Testis (tissue), 5 donors: Measurements from ENCODE around the gene TRIM49B. TPM values are rescaled to one million over a fixed set of nuclear protein-coding genes. Genes with fewer than 3 reads are reported as not detected.
"Not testable (repeated sequence)": the region's sequence is repeated elsewhere in the genome, so short reads cannot be mapped to it uniquely, and the experiment has no call there.

Experiments
- DNase-seq: peaks from one replicate; pipeline ENCODE4 v3.0.0-alpha.2; 2019
- H3K27ac ChIP-seq, 2 donors: fragments of 200-600 bp; sonication (generic); one replicate each; pipeline ENCODE4 v1.5.1; 2019
- H3K27me3 ChIP-seq: fragments of 200-600 bp; sonication (generic); one replicate; pipeline ENCODE4 v1.5.1; 2019
- H3K36me3 ChIP-seq: fragments of 200-600 bp; sonication (generic); one replicate; pipeline ENCODE4 v1.5.1; 2017; ENCODE audit warnings: low read depth; ENCODE audit errors: missing control alignments
- H3K4me1 ChIP-seq: fragments of 200-600 bp; sonication (generic); one replicate; pipeline ENCODE4 v1.5.1; 2019
- H3K4me3 ChIP-seq, 2 donors: fragments of 200-600 bp; sonication (generic); one replicate each; pipeline ENCODE4 v1.5.1; 2017 to 2019
- H3K9me3 ChIP-seq: fragments of 200-600 bp; sonication (generic); one replicate; pipeline ENCODE4 v1.5.1; 2017
- WGBS, 2 donors: methylation state at CpG; one replicate each; pipeline ENCODE4 v1.1.5; 2018; 5-methylcytosine and 5-hydroxymethylcytosine counted together
- intact Hi-C: fragments of 100-400 bp; cut with DNase I; formaldehyde crosslinking; loops from one replicate; pipeline ENCODE4 v1.15.1; 2023; ENCODE audit warnings: low total_unique reads
- long read RNA-seq, 2 donors: transcript quantifications; one replicate each; lab custom pipeline, GENCODE V29; 2026
- polyA plus RNA-seq: library from polyadenylated mRNA; stranded (reverse); fragments of 350-450 nt; fragmentation: Illumina TruSeq; extraction: RNeasy Lipid Tissue Mini Kit (QIAGEN cat#74804); gene quantifications from one replicate; pipeline ENCODE4 v1.2.3, GENCODE V29; 2014; ENCODE audit warnings: low read depth, low replicate concordance; ENCODE audit not compliant: insufficient read depth
- small RNA-seq, 2 donors: library from RNA; depleted of rRNA; stranded (forward); fragments of <200 nt; gene quantifications; one replicate each; pipeline ENCODE3, GENCODE V24; 2016
- total RNA-seq, 2 donors: library from RNA; depleted of rRNA; stranded (reverse); fragments of >200 nt; gene quantifications; one replicate each; pipeline ENCODE4 v1.2.3, GENCODE V29; 2016

The TRIM49B gene
- total RNA-seq (under 1 TPM in 1 of 2 donors, not detected in 1; 0.12 TPM), polyA plus RNA-seq (not detected)
- long read RNA-seq, donor 1, result 0 reads
- long read RNA-seq, donor 2, result 0 reads

DNA sequence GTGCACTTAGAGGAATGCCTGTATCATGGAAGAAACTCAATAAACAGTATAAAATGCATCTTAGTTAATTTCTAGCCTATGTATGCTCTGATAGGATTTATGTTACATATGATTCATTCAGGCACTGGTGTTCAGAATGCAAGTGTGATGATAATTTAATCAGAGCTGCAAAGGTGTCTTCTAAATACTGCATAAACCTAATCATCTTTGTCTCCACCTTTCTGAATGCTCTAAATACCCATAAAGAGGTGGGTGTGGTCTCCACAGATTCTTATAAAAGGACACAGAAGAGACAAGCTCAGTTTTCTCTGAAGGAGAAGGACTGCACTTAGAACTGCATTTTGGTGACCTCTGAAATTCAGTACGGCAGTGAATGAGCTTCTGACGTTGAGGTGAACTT lies at the start of gene TRIM49B:
TRIM49B (plus strand) TSS at position 301 of the 400 bp plus-strand sequence. CDS start 2,777 bp downstream, outside the sequence.
- 29 to 31% methylated on average over 2 of the region's 2 CpGs for WGBS, 2 donors
- H3K9me3 ChIP-seq, H3K4me1 ChIP-seq, DNase-seq, H3K27me3 ChIP-seq, H3K4me3 ChIP-seq, H3K27ac ChIP-seq, H3K36me3 ChIP-seq, intact Hi-C loops: not testable (repeated sequence)

- H3K4me3 ChIP-seq, H3K9me3 ChIP-seq, H3K36me3 ChIP-seq, DNase-seq, H3K4me1 ChIP-seq, intact Hi-C loops, H3K27me3 ChIP-seq, H3K27ac ChIP-seq: not testable (repeated sequence)
Observed at GRCh38 chr11:48983785-48984184, 44.8 kb upstream of the TRIM49B start, which contains the start of gene TRIM51G. Gene TRIM51G, minus strand, starts transcription at chr11:48983885. Its CDS starts 2,190 bp downstream, at chr11:48981695.

GRCh38 chr11:49048229-49048628 lies 19.6 kb downstream of the TRIM49B start:
- intact Hi-C loops, result not testable (repeated sequence)
- DNase-seq, result peak; percentile 22
- 48 to 74% methylated on average over 12 to 16 of the region's 28 CpGs for WGBS, 2 donors

DNA sequence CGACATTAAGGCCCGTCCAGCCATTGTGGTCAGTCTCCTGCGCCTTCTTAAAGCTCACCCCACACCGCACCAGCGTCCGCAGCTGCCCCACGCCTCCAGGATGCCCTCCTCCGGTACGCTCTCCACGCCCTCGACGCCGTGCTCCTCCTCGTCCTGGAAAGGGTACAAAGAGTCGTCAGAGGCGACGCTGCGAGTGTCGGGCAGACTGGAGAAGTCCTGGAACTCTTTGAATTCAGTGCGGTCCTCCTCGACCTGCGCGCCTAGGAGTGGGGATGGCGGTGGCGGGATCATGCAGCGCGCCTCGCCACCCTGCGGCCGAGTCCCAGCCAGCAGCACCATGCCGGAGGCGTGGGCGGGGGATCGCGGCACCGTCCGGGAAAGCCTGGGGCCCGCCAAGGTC lies 21.2 kb downstream of the TRIM49B start:
- H3K4me3 ChIP-seq, H3K4me1 ChIP-seq, H3K27ac ChIP-seq, H3K27me3 ChIP-seq, H3K36me3 ChIP-seq, intact Hi-C loops, DNase-seq, H3K9me3 ChIP-seq: not testable (repeated sequence)
- 46 to 50% methylated on average over 2 to 33 of the region's 38 CpGs for WGBS, 2 donors

More at GRCh38 chr11:49048229-49048628, 19.6 kb downstream of the TRIM49B start:
- H3K4me3 ChIP-seq, result peak overlapping the region in 1 of 2 donors; percentile 23
- H3K9me3 ChIP-seq, H3K4me1 ChIP-seq, H3K27me3 ChIP-seq, H3K36me3 ChIP-seq, H3K27ac ChIP-seq: not testable (repeated sequence)

- H3K36me3 ChIP-seq, intact Hi-C loops, H3K27ac ChIP-seq, H3K4me1 ChIP-seq, H3K9me3 ChIP-seq, H3K27me3 ChIP-seq, H3K4me3 ChIP-seq, DNase-seq: not testable (repeated sequence)
- WGBS, 2 donors, result 75 to 91% methylated on average over 5 of the region's 5 CpGs
Observed at GRCh38 chr11:49059012-49059411, 30.4 kb downstream of the TRIM49B start, which contains the start of gene TRIM64C. Gene TRIM64C, minus strand, starts transcription at chr11:49059112. Its CDS starts 0 bp downstream, at chr11:49059112.

DNA sequence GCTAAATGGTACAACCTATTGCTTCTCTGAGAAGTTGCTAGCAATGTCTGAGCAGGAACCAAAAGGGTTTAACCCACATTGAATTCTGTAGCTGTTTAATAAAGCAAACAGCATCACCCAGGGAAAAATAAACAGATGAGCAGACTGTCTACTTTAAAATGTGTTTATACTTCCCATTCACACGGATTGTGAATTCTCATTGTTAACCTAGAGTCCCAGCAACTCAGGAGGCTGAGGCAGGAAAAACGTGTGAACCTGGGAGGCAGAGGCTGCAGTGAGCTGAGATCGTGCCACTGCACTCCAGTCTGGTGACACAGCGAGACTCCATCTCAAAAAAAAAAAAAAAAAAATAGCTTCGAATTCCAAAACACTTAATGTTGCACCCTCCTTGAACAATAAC lies 41.3 kb downstream of the TRIM49B start:
- WGBS, 2 donors, result 76 to 82% methylated on average over 5 of the region's 5 CpGs
- DNase-seq, H3K9me3 ChIP-seq, H3K27ac ChIP-seq, H3K36me3 ChIP-seq, H3K4me3 ChIP-seq, H3K27me3 ChIP-seq, intact Hi-C loops, H3K4me1 ChIP-seq: not testable (repeated sequence)

Small RNA genes lying within 50 kb of the gene (small RNA-seq; reads per million reads assigned to genes)
- 0 reads per million in 2 donors for gene AC084851.1

Other genes starting within 250 kb of the TRIM49B start
- not detected for gene TRIM51G, start 44.9 kb upstream of the TRIM49B start, total RNA-seq
- not detected for gene TRIM51G, start 44.9 kb upstream of the TRIM49B start, polyA plus RNA-seq
- not detected for gene TRIM64C, start 30.3 kb downstream of the TRIM49B start, total RNA-seq
- not detected for gene TRIM64C, start 30.3 kb downstream of the TRIM49B start, polyA plus RNA-seq
- 1 to 10 TPM; 1.7 to 3.1 TPM for gene FOLH1, start 179.8 kb downstream of the TRIM49B start, total RNA-seq
- 1.6 TPM for gene FOLH1, start 179.8 kb downstream of the TRIM49B start, polyA plus RNA-seq